ENCODE measurements around the gene OR4S1. TPM values are rescaled to one million over a fixed set of nuclear protein-coding genes. Genes with fewer than 3 reads are reported as not detected.
"Not testable (repeated sequence)": the region's sequence is repeated elsewhere in the genome, so short reads cannot be mapped to it uniquely, and the experiment has no call there.

OR4S1 gene
- total RNA-seq, 1 donor = not detected

DNA sequence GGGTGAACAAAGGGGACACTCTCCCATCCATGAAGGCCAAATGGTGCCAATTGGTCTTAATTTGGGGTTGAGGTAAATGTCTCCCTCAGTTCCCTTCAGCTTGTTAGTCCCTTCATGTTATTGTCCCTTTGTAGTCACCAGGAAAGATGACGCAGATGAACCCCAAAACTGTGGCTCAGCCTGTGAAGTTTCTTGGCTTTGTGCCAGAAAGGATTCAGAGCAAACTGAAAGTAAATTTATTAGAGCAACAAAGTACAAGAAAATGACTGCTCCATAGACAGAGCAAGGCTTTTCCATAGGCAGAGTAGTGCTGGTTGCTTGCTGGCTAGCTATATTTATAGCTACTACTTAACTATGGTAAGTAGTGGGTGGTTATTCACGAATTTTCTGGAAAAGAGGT is 35.4 kb downstream of the OR4S1 start:
- H3K9me3 ChIP-seq (ENCODE audit: low read depth, low read length) = no peaks in the 10 kb centered on the region
- no peak for DNase-seq (ENCODE audit: insufficient read length, low spot score, missing footprints)
- H3K27ac ChIP-seq (ENCODE audit: low read depth, low read length) = no peak overlapping the region
- H3K27me3 ChIP-seq (ENCODE audit: insufficient read depth, low read length) = no peaks in the 10 kb centered on the region
- no peaks in the 10 kb centered on the region for H3K4me1 ChIP-seq (ENCODE audit: insufficient read depth, low read length)
- no peaks in the 10 kb centered on the region for H4K20me1 ChIP-seq (ENCODE audit: insufficient read depth, low read length)
- H3K4me2 ChIP-seq (ENCODE audit: insufficient read depth, low read length) = no peak overlapping the region
- no peak overlapping the region for H3K4me3 ChIP-seq (ENCODE audit: insufficient read depth, low read length)
- no peaks in the 10 kb centered on the region for H3K79me2 ChIP-seq (ENCODE audit: insufficient read depth, low read length)
- no peak overlapping the region for H2AFZ ChIP-seq (ENCODE audit: low read length)
- TF ChIP-seq, protein P1, sequence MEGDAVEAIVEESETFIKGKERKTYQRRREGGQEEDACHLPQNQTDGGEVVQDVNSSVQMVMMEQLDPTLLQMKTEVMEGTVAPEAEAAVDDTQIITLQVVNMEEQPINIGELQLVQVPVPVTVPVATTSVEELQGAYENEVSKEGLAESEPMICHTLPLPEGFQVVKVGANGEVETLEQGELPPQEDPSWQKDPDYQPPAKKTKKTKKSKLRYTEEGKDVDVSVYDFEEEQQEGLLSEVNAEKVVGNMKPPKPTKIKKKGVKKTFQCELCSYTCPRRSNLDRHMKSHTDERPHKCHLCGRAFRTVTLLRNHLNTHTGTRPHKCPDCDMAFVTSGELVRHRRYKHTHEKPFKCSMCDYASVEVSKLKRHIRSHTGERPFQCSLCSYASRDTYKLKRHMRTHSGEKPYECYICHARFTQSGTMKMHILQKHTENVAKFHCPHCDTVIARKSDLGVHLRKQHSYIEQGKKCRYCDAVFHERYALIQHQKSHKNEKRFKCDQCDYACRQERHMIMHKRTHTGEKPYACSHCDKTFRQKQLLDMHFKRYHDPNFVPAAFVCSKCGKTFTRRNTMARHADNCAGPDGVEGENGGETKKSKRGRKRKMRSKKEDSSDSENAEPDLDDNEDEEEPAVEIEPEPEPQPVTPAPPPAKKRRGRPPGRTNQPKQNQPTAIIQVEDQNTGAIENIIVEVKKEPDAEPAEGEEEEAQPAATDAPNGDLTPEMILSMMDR (IDR thresholded peaks at IDR 0.05; ENCODE audit: extremely low read depth, low read depth, low read length) = no peak
- no peaks in the 10 kb centered on the region for H3K36me3 ChIP-seq (ENCODE audit: insufficient read depth, low read length)

DNA sequence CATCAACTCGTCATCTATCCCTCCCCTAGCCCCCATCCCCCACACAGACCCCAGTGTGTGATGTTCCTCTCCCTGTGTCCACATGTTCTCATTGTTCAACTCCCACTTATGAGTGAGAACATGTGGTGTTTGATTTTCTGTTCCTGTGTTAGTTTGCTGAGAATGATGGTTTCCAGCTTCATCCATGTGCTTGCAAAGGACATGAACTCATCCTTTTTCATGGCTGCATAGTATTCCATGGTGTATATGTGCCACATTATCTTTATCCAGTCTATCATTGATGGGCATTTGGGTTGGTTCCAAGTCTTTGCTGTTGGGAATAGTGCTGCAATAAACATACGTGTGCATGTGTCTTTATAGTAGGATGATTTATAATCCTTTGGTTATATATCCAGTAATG is 36.5 kb downstream of the OR4S1 start:
- not testable (repeated sequence) for H3K4me2 ChIP-seq (ENCODE audit: insufficient read depth, low read length); H3K4me1 ChIP-seq (ENCODE audit: insufficient read depth, low read length); H4K20me1 ChIP-seq (ENCODE audit: insufficient read depth, low read length); H3K27ac ChIP-seq (ENCODE audit: low read depth, low read length); H3K4me3 ChIP-seq (ENCODE audit: insufficient read depth, low read length); H3K36me3 ChIP-seq (ENCODE audit: insufficient read depth, low read length); DNase-seq (ENCODE audit: insufficient read length, low spot score, missing footprints); H3K79me2 ChIP-seq (ENCODE audit: insufficient read depth, low read length); H3K9me3 ChIP-seq (ENCODE audit: low read depth, low read length); H2AFZ ChIP-seq (ENCODE audit: low read length); H3K27me3 ChIP-seq (ENCODE audit: insufficient read depth, low read length)

DNA sequence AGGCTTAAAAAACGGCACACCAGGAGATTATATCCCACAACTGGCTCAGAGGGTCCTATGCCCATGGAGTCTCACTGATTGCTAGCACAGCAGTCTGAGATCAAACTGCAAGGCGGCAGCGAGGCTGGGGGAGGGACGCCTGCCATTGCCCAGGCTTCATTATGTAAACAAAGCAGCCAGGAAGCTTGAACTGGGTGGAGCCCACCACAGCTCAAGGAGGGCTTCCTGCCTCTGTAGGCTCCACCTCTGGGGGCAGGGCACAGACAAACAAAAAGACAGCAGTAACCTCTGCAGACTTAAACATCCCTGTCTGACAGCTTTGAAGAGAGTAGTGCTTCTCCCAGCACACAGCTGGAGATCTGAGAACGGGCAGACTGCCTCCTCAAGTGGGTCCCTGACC is 40.3 kb downstream of the OR4S1 start:
- not testable (repeated sequence) for H3K36me3 ChIP-seq (ENCODE audit: insufficient read depth, low read length); H3K79me2 ChIP-seq (ENCODE audit: insufficient read depth, low read length); H3K27ac ChIP-seq (ENCODE audit: low read depth, low read length); H4K20me1 ChIP-seq (ENCODE audit: insufficient read depth, low read length); H3K9me3 ChIP-seq (ENCODE audit: low read depth, low read length); H3K4me2 ChIP-seq (ENCODE audit: insufficient read depth, low read length); H3K4me1 ChIP-seq (ENCODE audit: insufficient read depth, low read length); H3K4me3 ChIP-seq (ENCODE audit: insufficient read depth, low read length); DNase-seq (ENCODE audit: insufficient read length, low spot score, missing footprints); H2AFZ ChIP-seq (ENCODE audit: low read length); H3K27me3 ChIP-seq (ENCODE audit: insufficient read depth, low read length)

DNA sequence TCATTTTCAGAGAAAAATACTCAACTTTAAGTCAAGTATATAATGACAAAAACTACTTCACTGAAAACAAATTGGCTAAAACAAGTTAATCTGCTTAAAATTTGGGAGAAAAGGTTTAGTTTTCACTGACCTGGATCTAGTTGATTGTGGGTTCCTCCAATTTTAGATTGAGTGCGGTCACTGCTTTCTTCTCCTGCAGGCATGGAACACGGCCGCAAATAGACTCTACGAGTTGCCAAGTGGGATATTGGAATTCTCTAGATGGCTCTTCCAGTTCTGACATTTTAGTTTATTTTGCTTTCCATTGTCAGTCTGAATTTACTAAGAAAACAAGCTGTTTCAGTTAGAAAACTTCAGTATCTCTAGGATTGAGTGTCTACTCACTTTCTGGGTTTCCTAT is 48.0 kb downstream of the OR4S1 start:
- TF ChIP-seq, protein P1 (IDR thresholded peaks at IDR 0.05; ENCODE audit: extremely low read depth, low read depth, low read length) = no peak
- Histone ChIP-seq H2AFZ (ENCODE audit: low read length) (no peak overlapping the region), H3K4me3 (ENCODE audit: insufficient read depth, low read length) (no peak overlapping the region), H3K4me1 (ENCODE audit: insufficient read depth, low read length) (no peaks in the 10 kb centered on the region), H3K79me2 (ENCODE audit: insufficient read depth, low read length) (no peaks in the 10 kb centered on the region), H4K20me1 (ENCODE audit: insufficient read depth, low read length) (no peaks in the 10 kb centered on the region), H3K27me3 (ENCODE audit: insufficient read depth, low read length) (no peaks in the 10 kb centered on the region), H3K27ac (ENCODE audit: low read depth, low read length) (no peak overlapping the region), H3K36me3 (ENCODE audit: insufficient read depth, low read length) (no peaks in the 10 kb centered on the region), H3K9me3 (ENCODE audit: low read depth, low read length) (no peaks in the 10 kb centered on the region), H3K4me2 (ENCODE audit: insufficient read depth, low read length) (no peak overlapping the region)
- no peak for DNase-seq (ENCODE audit: insufficient read length, low spot score, missing footprints)

DNA sequence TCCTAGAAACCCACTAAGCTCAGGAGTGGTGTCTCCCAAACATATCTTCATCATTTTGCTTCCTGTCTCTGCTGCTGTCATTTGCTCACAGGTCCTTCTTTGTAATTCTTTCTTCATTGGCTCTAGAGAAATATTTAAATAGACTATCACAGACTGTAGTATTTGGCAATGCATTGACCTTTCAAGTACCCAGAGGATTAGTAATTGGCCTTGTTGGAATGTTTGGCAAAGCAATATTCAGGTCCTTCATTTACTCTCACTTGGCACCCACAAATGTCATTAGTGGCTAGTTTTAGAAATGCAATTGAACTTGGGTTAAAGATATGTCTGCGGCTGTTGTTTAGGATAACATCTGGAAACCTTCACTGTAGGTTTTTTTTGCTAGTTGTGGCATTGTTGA is 48.7 kb downstream of the OR4S1 start:
- no peak overlapping the region for H3K4me2 ChIP-seq (ENCODE audit: insufficient read depth, low read length)
- H2AFZ ChIP-seq (ENCODE audit: low read length) = no peak overlapping the region
- H3K4me1 ChIP-seq (ENCODE audit: insufficient read depth, low read length) = no peaks in the 10 kb centered on the region
- H3K27me3 ChIP-seq (ENCODE audit: insufficient read depth, low read length) = no peaks in the 10 kb centered on the region
- TF ChIP-seq, protein P1 (IDR thresholded peaks at IDR 0.05; ENCODE audit: extremely low read depth, low read depth, low read length) = no peak
- no peaks in the 10 kb centered on the region for H3K36me3 ChIP-seq (ENCODE audit: insufficient read depth, low read length)
- DNase-seq (ENCODE audit: insufficient read length, low spot score, missing footprints) = no peak
- no peaks in the 10 kb centered on the region for H4K20me1 ChIP-seq (ENCODE audit: insufficient read depth, low read length)
- H3K79me2 ChIP-seq (ENCODE audit: insufficient read depth, low read length) = no peaks in the 10 kb centered on the region
- H3K9me3 ChIP-seq (ENCODE audit: low read depth, low read length) = no peaks in the 10 kb centered on the region
- no peak overlapping the region for H3K4me3 ChIP-seq (ENCODE audit: insufficient read depth, low read length)
- no peak overlapping the region for H3K27ac ChIP-seq (ENCODE audit: low read depth, low read length)

Other genes starting within 250 kb of the OR4S1 start
- not detected in 2 replicates for gene OR4B1, start 89.4 kb upstream of the OR4S1 start, total RNA-seq
- gene OR4X2, start 61.1 kb upstream of the OR4S1 start, total RNA-seq = not detected in 2 replicates
- gene OR4X1, start 42.4 kb upstream of the OR4S1 start, total RNA-seq = not detected in 2 replicates
- not detected in 2 replicates for gene OR4C3, start 18.7 kb downstream of the OR4S1 start, total RNA-seq
- gene OR4C5, start 60.2 kb downstream of the OR4S1 start, total RNA-seq = not detected in 2 replicates
- not detected in 2 replicates for gene OR4A47, start 182.6 kb downstream of the OR4S1 start, total RNA-seq